Sigmoid colon (tissue), 4 donors: ENCODE measurements around the gene MAPK13.

Source experiments
- EP300 ChIP-seq, 4 donors: sonication (generic); formaldehyde crosslinking; IDR thresholded peaks; one replicate each; pipeline ENCODE4 v1.6.1; 2017; ENCODE audit warnings: antibody characterized with exemption in 4 of 4
- POLR2A ChIP-seq, 2 donors: fragments of 450-650 bp; IDR thresholded peaks; one replicate each; pipeline ENCODE4 v1.6.1; 2016; ENCODE audit warnings: antibody characterized with exemption in 2 of 2, mild to moderate bottlenecking in 2 of 2, moderate library complexity in 2 of 2
- POLR2AphosphoS5 ChIP-seq, 4 donors: sonication (generic); formaldehyde crosslinking; IDR thresholded peaks; one replicate each; pipeline ENCODE4 v1.6.1; 2017; ENCODE audit warnings: antibody characterized with exemption in 4 of 4
- TF ChIP-seq, protein P1 (sequence below), 4 experiments: fragments of 450-650 bp in 3 of 4; fragments of 200-600 bp in 1 of 4; IDR thresholded peaks; one replicate each; pipeline ENCODE4 v1.5.1; 2016 to 2019; ENCODE audit warnings: antibody characterized with exemption in 4 of 4, mild to moderate bottlenecking in 3 of 4, moderate library complexity in 2 of 4

DNA sequence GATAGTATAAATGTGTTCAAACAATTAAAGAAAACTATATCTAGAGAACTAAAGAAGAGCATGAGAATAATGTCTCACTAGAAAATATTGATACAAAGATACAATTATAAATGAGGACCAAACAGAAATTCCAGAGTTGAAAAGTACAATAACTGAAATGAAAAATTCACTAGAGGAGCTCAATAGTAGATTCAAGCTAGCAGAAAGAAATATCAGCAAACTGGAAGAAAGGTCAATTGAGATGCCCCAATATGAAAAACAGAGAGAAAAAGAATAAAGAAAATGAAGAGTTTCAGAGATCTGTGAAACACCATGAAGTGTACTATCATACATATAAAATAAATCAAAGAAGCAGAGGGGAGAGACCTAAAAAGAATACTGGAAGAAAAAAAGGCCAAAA is 48.2 kb downstream of the MAPK13 start:
- TF ChIP-seq, protein P1, sequence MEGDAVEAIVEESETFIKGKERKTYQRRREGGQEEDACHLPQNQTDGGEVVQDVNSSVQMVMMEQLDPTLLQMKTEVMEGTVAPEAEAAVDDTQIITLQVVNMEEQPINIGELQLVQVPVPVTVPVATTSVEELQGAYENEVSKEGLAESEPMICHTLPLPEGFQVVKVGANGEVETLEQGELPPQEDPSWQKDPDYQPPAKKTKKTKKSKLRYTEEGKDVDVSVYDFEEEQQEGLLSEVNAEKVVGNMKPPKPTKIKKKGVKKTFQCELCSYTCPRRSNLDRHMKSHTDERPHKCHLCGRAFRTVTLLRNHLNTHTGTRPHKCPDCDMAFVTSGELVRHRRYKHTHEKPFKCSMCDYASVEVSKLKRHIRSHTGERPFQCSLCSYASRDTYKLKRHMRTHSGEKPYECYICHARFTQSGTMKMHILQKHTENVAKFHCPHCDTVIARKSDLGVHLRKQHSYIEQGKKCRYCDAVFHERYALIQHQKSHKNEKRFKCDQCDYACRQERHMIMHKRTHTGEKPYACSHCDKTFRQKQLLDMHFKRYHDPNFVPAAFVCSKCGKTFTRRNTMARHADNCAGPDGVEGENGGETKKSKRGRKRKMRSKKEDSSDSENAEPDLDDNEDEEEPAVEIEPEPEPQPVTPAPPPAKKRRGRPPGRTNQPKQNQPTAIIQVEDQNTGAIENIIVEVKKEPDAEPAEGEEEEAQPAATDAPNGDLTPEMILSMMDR (IDR thresholded peaks at IDR 0.05), result no peak
- TF ChIP-seq POLR2A (IDR thresholded peaks at IDR 0.05) (no peak), POLR2AphosphoS5 (IDR thresholded peaks at IDR 0.05) (no peak), EP300 (IDR thresholded peaks at IDR 0.05) (no peak)
